GM23338 (cell line): ENCODE measurements around the gene MESP2. TPM values are rescaled to one million over a fixed set of nuclear protein-coding genes. Genes with fewer than 3 reads are reported as not detected.
"Not testable (repeated sequence)": the region's sequence is repeated elsewhere in the genome, so short reads cannot be mapped to it uniquely, and the experiment has no call there.

Source experiments
- ATAC-seq: fragments of 200-7000 bp; cut with Tn5 transposase; 3 replicates; pipeline ENCODE4 v1.9.1; 2020
- DNase-seq: peaks from one replicate; pipeline ENCODE4 v3.0.0-alpha.2; 2015; ENCODE audit warnings: low spot score
- H2AFZ ChIP-seq: fragments of 200-600 bp; sonication (generic); 2 replicates; pipeline ENCODE4 v1.8.0; 2016; ENCODE audit warnings: antibody characterized with exemption, mild to moderate bottlenecking, moderate library complexity
- H3F3A ChIP-seq: fragments of 200-600 bp; sonication (generic); replicated peaks from 2 replicates; pipeline ENCODE4 v1.8.0; 2017; ENCODE audit warnings: antibody characterized with exemption, mixed run types, low read depth
- H3K27ac ChIP-seq: fragments of 200-600 bp; sonication (generic); 2 replicates; pipeline ENCODE4 v1.6.1; 2016; ENCODE audit warnings: low read depth
- H3K27me3 ChIP-seq: fragments of 200-600 bp; sonication (generic); 2 replicates; pipeline ENCODE4 v1.8.0; 2016; ENCODE audit warnings: mild to moderate bottlenecking, mixed run types, moderate library complexity; ENCODE audit not compliant: insufficient read depth
- H3K36me3 ChIP-seq: fragments of 200-600 bp; sonication (generic); 2 replicates; pipeline ENCODE4 v1.8.0; 2016; ENCODE audit warnings: mild to moderate bottlenecking; ENCODE audit not compliant: insufficient read depth
- H3K4me1 ChIP-seq: fragments of 200-600 bp; sonication (generic); 2 replicates; pipeline ENCODE4 v1.8.0; 2016; ENCODE audit warnings: mild to moderate bottlenecking, moderate library complexity; ENCODE audit not compliant: insufficient read depth
- H3K4me2 ChIP-seq: fragments of 200-600 bp; sonication (generic); 2 replicates; pipeline ENCODE4 v1.7.1; 2017; ENCODE audit warnings: mixed run types
- H3K4me3 ChIP-seq: fragments of 200-600 bp; sonication (generic); 2 replicates; pipeline ENCODE4 v1.6.1; 2016; ENCODE audit warnings: mixed run types
- H3K79me2 ChIP-seq: fragments of 200-600 bp; sonication (generic); replicated peaks from 2 replicates; pipeline ENCODE4 v1.8.0; 2017; ENCODE audit warnings: mild to moderate bottlenecking; ENCODE audit not compliant: insufficient read depth
- H3K9me2 ChIP-seq: fragments of 200-600 bp; sonication (generic); 2 replicates; pipeline ENCODE4 v1.8.0; 2017; ENCODE audit not compliant: insufficient read depth
- H4K20me1 ChIP-seq: fragments of 200-600 bp; sonication (generic); replicated peaks from 2 replicates; pipeline ENCODE4 v1.8.0; 2017; ENCODE audit warnings: mild to moderate bottlenecking; ENCODE audit not compliant: insufficient read depth
- H3K27ac Mint-ChIP-seq: 2 replicates; pipeline ENCODE4 v1.8.0; 2020; ENCODE audit warnings: inconsistent platforms, mild to moderate bottlenecking, moderate library complexity, mixed read lengths
- H3K27me3 Mint-ChIP-seq: 3 replicates; pipeline ENCODE4 v1.8.0; 2022; ENCODE audit warnings: low read depth, mild to moderate bottlenecking, moderate library complexity, mixed read lengths, inconsistent platforms; ENCODE audit not compliant: insufficient read depth, poor library complexity
- H3K36me3 Mint-ChIP-seq: 3 replicates; pipeline ENCODE4 v1.8.0; 2021; ENCODE audit warnings: low read depth, mild to moderate bottlenecking, inconsistent platforms, moderate library complexity, mixed read lengths
- H3K4me1 Mint-ChIP-seq: 3 replicates; pipeline ENCODE4 v1.8.0; 2020; ENCODE audit warnings: mild to moderate bottlenecking, inconsistent platforms, mixed read lengths
- H3K4me3 Mint-ChIP-seq: 3 replicates; pipeline ENCODE4 v1.8.0; 2021; ENCODE audit warnings: moderate library complexity, mild to moderate bottlenecking, inconsistent platforms, mixed read lengths
- H3K9me3 Mint-ChIP-seq: 3 replicates; pipeline ENCODE4 v1.8.0; 2020; ENCODE audit warnings: moderate library complexity, mild to moderate bottlenecking, inconsistent platforms, mixed read lengths
- JUNB ChIP-seq: IDR thresholded peaks from one replicate; pipeline ENCODE4 v1.6.1; 2016; ENCODE audit warnings: antibody characterized with exemption; ENCODE audit not compliant: unreplicated experiment
- NANOG ChIP-seq: IDR thresholded peaks from 2 replicates; pipeline ENCODE4 v1.6.1; 2016; ENCODE audit warnings: antibody characterized with exemption, borderline replicate concordance
- POLR2AphosphoS5 ChIP-seq: IDR thresholded peaks from 2 replicates; pipeline ENCODE4 v1.6.1; 2016; ENCODE audit warnings: antibody characterized with exemption, low read depth
- REST ChIP-seq: IDR thresholded peaks from one replicate; pipeline ENCODE4 v1.6.1; 2018; ENCODE audit warnings: antibody characterized with exemption; ENCODE audit not compliant: unreplicated experiment
- STAT1 ChIP-seq: IDR thresholded peaks from one replicate; pipeline ENCODE4 v1.6.1; 2016; ENCODE audit warnings: antibody characterized with exemption; ENCODE audit not compliant: unreplicated experiment
- ZNF331 ChIP-seq: fragments of 250-450 bp; sonication (Bioruptor Pico); IDR thresholded peaks from 2 replicates; pipeline ENCODE4 v1.5.0; 2020; ENCODE audit warnings: low read depth, mild to moderate bottlenecking, moderate library complexity
- ZNF462 ChIP-seq: fragments of 250-450 bp; sonication (Bioruptor Pico); IDR thresholded peaks from 2 replicates; pipeline ENCODE4 v1.5.0; 2020; ENCODE audit warnings: mild to moderate bottlenecking, moderate library complexity
- polyA plus RNA-seq: library from polyadenylated mRNA; unstranded; fragments of >200 nt; fragmentation: Nextera tagmentation; extraction: Ambion mirVana; gene quantifications from 2 replicates; pipeline ENCODE4 v1.2.1, GENCODE V29; 2016
- total RNA-seq: library from RNA; depleted of rRNA; stranded (reverse); fragments of >200 nt; shearing (Covaris generic); gene quantifications from 2 replicates; pipeline ENCODE4 v1.2.3, GENCODE V29; 2014

MESP2 gene
- total and polyA plus RNA-seq, 2 experiments from 2014 or later = 0.24 to 1.3 TPM

- TF ChIP-seq REST (no peak), ZNF331 (CRISPR knock-in tag) (no peak), JUNB (no peak), STAT1 (no peak), POLR2AphosphoS5 (no peak), NANOG (no peak), ZNF462 (CRISPR knock-in tag) (no peak)
These were observed 5.9 kb downstream of the MESP2 start (continued) for GRCh38 chr15:89781891-89782618.

GRCh38 chr15:89782619-89782950 is 6.5 kb downstream of the MESP2 start:
- H3K27me3 Mint-ChIP-seq = peaks cover 13% of the 10 kb centered on the region
- ATAC-seq = not testable (repeated sequence)

More at GRCh38 chr15:89782619-89782950, 6.5 kb downstream of the MESP2 start:
- not testable (repeated sequence) for H2AFZ ChIP-seq, H3K4me3 Mint-ChIP-seq, H3K9me3 Mint-ChIP-seq, DNase-seq, H3K36me3 ChIP-seq, H3F3A ChIP-seq, H3K4me2 ChIP-seq, H3K79me2 ChIP-seq, H3K4me3 ChIP-seq, H3K27ac Mint-ChIP-seq, H4K20me1 ChIP-seq, H3K36me3 Mint-ChIP-seq, H3K27ac ChIP-seq, H3K9me2 ChIP-seq
- peaks cover 15% of the 10 kb centered on the region for H3K27me3 ChIP-seq
- peaks cover 17% of the 10 kb centered on the region for H3K4me1 ChIP-seq
- peaks cover 22% of the 10 kb centered on the region for H3K4me1 Mint-ChIP-seq
